Neural progenitor cell (in vitro differentiated cells): ENCODE measurements around the gene STK25. TPM values are rescaled to one million over a fixed set of nuclear protein-coding genes. Genes with fewer than 3 reads are reported as not detected.

Experiments used
- DNase-seq: peaks from one replicate; pipeline ENCODE4 v3.0.0-alpha.2; 2016; ENCODE audit warnings: low spot score
- H2AFZ ChIP-seq: fragments of 200-600 bp; sonication (generic); replicated peaks from 2 replicates; pipeline ENCODE4 v1.6.1; 2016; ENCODE audit warnings: antibody characterized with exemption
- H3F3A ChIP-seq: fragments of 200-600 bp; sonication (generic); 2 replicates; pipeline ENCODE4 v1.6.1; 2016; ENCODE audit warnings: antibody characterized with exemption, low read depth
- H3K27ac ChIP-seq: fragments of 200-600 bp; sonication (generic); 2 replicates; pipeline ENCODE4 v1.5.1; 2016; ENCODE audit warnings: mild to moderate bottlenecking
- H3K27me3 ChIP-seq: fragments of 200-600 bp; sonication (generic); 2 replicates; pipeline ENCODE4 v1.6.1; 2016; ENCODE audit warnings: mild to moderate bottlenecking, moderate library complexity
- H3K36me3 ChIP-seq: fragments of 200-600 bp; sonication (generic); 2 replicates; pipeline ENCODE4 v1.5.1; 2016
- H3K4me1 ChIP-seq: fragments of 200-600 bp; sonication (generic); 2 replicates; pipeline ENCODE4 v1.6.1; 2016; ENCODE audit warnings: mixed run types
- H3K4me2 ChIP-seq: fragments of 200-600 bp; sonication (generic); 2 replicates; pipeline ENCODE4 v1.6.1; 2016
- H3K4me3 ChIP-seq: fragments of 200-600 bp; sonication (generic); 2 replicates; pipeline ENCODE4 v1.5.1; 2016
- H3K79me2 ChIP-seq: fragments of 200-600 bp; sonication (generic); 2 replicates; pipeline ENCODE4 v1.6.1; 2016; ENCODE audit warnings: low read depth
- H3K9ac ChIP-seq: fragments of 200-600 bp; sonication (generic); 2 replicates; pipeline ENCODE4 v1.6.1; 2016
- H3K9me3 ChIP-seq: fragments of 200-600 bp; sonication (generic); 2 replicates; pipeline ENCODE4 v1.5.1; 2016; ENCODE audit warnings: low read depth
- H4K20me1 ChIP-seq: fragments of 200-600 bp; sonication (generic); 2 replicates; pipeline ENCODE4 v1.6.1; 2016; ENCODE audit warnings: low read depth
- H3K27ac Mint-ChIP-seq: 3 replicates; pipeline ENCODE4 v1.8.0; 2021; ENCODE audit warnings: mixed read lengths
- H3K27me3 Mint-ChIP-seq: 2 replicates; pipeline ENCODE4 v1.8.0; 2022; ENCODE audit warnings: low read depth, mild to moderate bottlenecking, inconsistent platforms, moderate library complexity, mixed read lengths; ENCODE audit not compliant: insufficient read depth
- H3K36me3 Mint-ChIP-seq: 3 replicates; pipeline ENCODE4 v1.8.0; 2021; ENCODE audit warnings: mixed read lengths
- H3K4me1 Mint-ChIP-seq: 3 replicates; pipeline ENCODE4 v1.8.0; 2021; ENCODE audit warnings: mixed read lengths
- H3K4me3 Mint-ChIP-seq: 3 replicates; pipeline ENCODE4 v1.8.0; 2021; ENCODE audit warnings: mild to moderate bottlenecking, moderate library complexity, mixed read lengths
- H3K9me3 Mint-ChIP-seq: 3 replicates; pipeline ENCODE4 v1.8.0; 2020; ENCODE audit warnings: mixed read lengths
- CTCF ChIP-seq: fragments of 200-600 bp; sonication (generic); IDR thresholded peaks from 2 replicates; pipeline ENCODE4 v1.5.1; 2017; ENCODE audit warnings: antibody characterized with exemption, mild to moderate bottlenecking
- EZH2 ChIP-seq: fragments of 200-600 bp; sonication (generic); IDR thresholded peaks from 2 replicates; pipeline ENCODE4 v1.6.1; 2017; ENCODE audit warnings: antibody characterized with exemption, mild to moderate bottlenecking, moderate library complexity
- EZH2phosphoT487 ChIP-seq: fragments of 200-600 bp; sonication (generic); IDR thresholded peaks from 2 replicates; pipeline ENCODE4 v1.6.1; 2017; ENCODE audit warnings: antibody characterized with exemption
- total RNA-seq: library from RNA; depleted of rRNA; stranded (reverse); fragments of >200 nt; gene quantifications from 2 replicates; pipeline ENCODE4 v1.2.3, GENCODE V29; 2015; ENCODE audit warnings: low replicate concordance

STK25 gene
- total RNA-seq, 1 donor from 2014 or later = 164 TPM

GRCh38 chr2:241501551-241501950 is 6.8 kb downstream of the STK25 start:
- H3K4me3 ChIP-seq = no peak overlapping the region
- H3K27ac ChIP-seq = no peak overlapping the region
- Mint-ChIP-seq H3K36me3 (peaks cover 5% of the 10 kb centered on the region), H3K4me1 (peaks cover 6% of the 10 kb centered on the region), H3K4me3 (no peak overlapping the region), H3K27ac (no peak overlapping the region), H3K9me3 (no peaks in the 10 kb centered on the region), H3K27me3 (peaks cover 3% of the 10 kb centered on the region)
- no peaks in the 10 kb centered on the region for H3K36me3 ChIP-seq
- H4K20me1 ChIP-seq = peaks cover 59% of the 10 kb centered on the region
- no peak overlapping the region for H2AFZ ChIP-seq
- H3F3A ChIP-seq = no peaks in the 10 kb centered on the region
- peaks cover 53% of the 10 kb centered on the region for H3K79me2 ChIP-seq
- no peak overlapping the region for H3K9ac ChIP-seq
- peaks cover 9% of the 10 kb centered on the region for H3K4me1 ChIP-seq
- DNase-seq = no peak
- TF ChIP-seq EZH2phosphoT487 (no peak), CTCF (no peak), EZH2 (no peak)
- H3K4me2 ChIP-seq = no peak overlapping the region
- no peaks in the 10 kb centered on the region for H3K27me3 ChIP-seq
- H3K9me3 ChIP-seq = no peaks in the 10 kb centered on the region

GRCh38 chr2:241501099-241501541 is 7.3 kb downstream of the STK25 start:
- no peak overlapping the region for H3K9ac ChIP-seq
- no peak overlapping the region for H3K4me2 ChIP-seq
- H3K79me2 ChIP-seq = peaks cover 48% of the 10 kb centered on the region
- H3K27me3 ChIP-seq = no peaks in the 10 kb centered on the region
- H3F3A ChIP-seq = no peaks in the 10 kb centered on the region
- Mint-ChIP-seq H3K27ac (peak overlapping the region; percentile 50), H3K4me3 (no peak overlapping the region), H3K36me3 (peaks cover 5% of the 10 kb centered on the region), H3K9me3 (no peaks in the 10 kb centered on the region), H3K27me3 (peaks cover 3% of the 10 kb centered on the region), H3K4me1 (peaks cover 3% of the 10 kb centered on the region)
- H3K4me1 ChIP-seq = peaks cover 5% of the 10 kb centered on the region
- H2AFZ ChIP-seq = no peak overlapping the region
- no peaks in the 10 kb centered on the region for H3K9me3 ChIP-seq
- peaks cover 55% of the 10 kb centered on the region for H4K20me1 ChIP-seq
- H3K27ac ChIP-seq = no peak overlapping the region
- no peak overlapping the region for H3K4me3 ChIP-seq
- no peak for TF ChIP-seq EZH2phosphoT487
- no peak for DNase-seq
- no peaks in the 10 kb centered on the region for H3K36me3 ChIP-seq

- no peak overlapping the region for H3K4me2 ChIP-seq
- DNase-seq = no peak
- Mint-ChIP-seq H3K27ac (peak overlapping the region; percentile 50), H3K4me3 (no peak overlapping the region), H3K9me3 (no peaks in the 10 kb centered on the region), H3K36me3 (peaks cover 5% of the 10 kb centered on the region), H3K4me1 (peaks cover 2% of the 10 kb centered on the region), H3K27me3 (peaks cover 3% of the 10 kb centered on the region)
- H3K36me3 ChIP-seq = no peaks in the 10 kb centered on the region
- H3K9ac ChIP-seq = no peak overlapping the region
- H3K4me1 ChIP-seq = no peaks in the 10 kb centered on the region
- H2AFZ ChIP-seq = no peak overlapping the region
- no peaks in the 10 kb centered on the region for H3K9me3 ChIP-seq
- no peaks in the 10 kb centered on the region for H3K27me3 ChIP-seq
- TF ChIP-seq CTCF (no peak), EZH2phosphoT487 (no peak), EZH2 (no peak)
- H4K20me1 ChIP-seq = peaks cover 48% of the 10 kb centered on the region
- no peaks in the 10 kb centered on the region for H3F3A ChIP-seq
- peaks cover 42% of the 10 kb centered on the region for H3K79me2 ChIP-seq
- no peak overlapping the region for H3K27ac ChIP-seq
- no peak overlapping the region for H3K4me3 ChIP-seq
These were observed 7.9 kb downstream of the STK25 start for GRCh38 chr2:241500431-241500975.

- H3K27me3 ChIP-seq = no peaks in the 10 kb centered on the region
- no peak overlapping the region for H3K4me3 ChIP-seq
- no peaks in the 10 kb centered on the region for H3F3A ChIP-seq
- peak overlapping the region; percentile 32 for H3K9ac ChIP-seq
- Mint-ChIP-seq H3K27me3 (peaks cover 6% of the 10 kb centered on the region), H3K4me1 (peaks cover 2% of the 10 kb centered on the region), H3K9me3 (no peaks in the 10 kb centered on the region), H3K36me3 (peaks cover 8% of the 10 kb centered on the region), H3K4me3 (no peak overlapping the region), H3K27ac (no peak overlapping the region)
- TF ChIP-seq EZH2phosphoT487 (no peak), CTCF (no peak), EZH2 (no peak)
- no peaks in the 10 kb centered on the region for H3K9me3 ChIP-seq
- H4K20me1 ChIP-seq = peaks cover 43% of the 10 kb centered on the region
- H3K4me1 ChIP-seq = no peaks in the 10 kb centered on the region
- DNase-seq = no peak
- H3K4me2 ChIP-seq = no peak overlapping the region
- H3K79me2 ChIP-seq = peaks cover 37% of the 10 kb centered on the region
- H3K36me3 ChIP-seq = no peaks in the 10 kb centered on the region
- no peak overlapping the region for H2AFZ ChIP-seq
- peak overlapping the region; percentile 13 for H3K27ac ChIP-seq
These were observed 8.4 kb downstream of the STK25 start for GRCh38 chr2:241500016-241500415.
